Hepatocyte (in vitro differentiated cells): ENCODE measurements around the gene IL17RE.

ENCODE experiments used
- EZH2 ChIP-seq: fragments of 200-600 bp; sonication (generic); IDR thresholded peaks from 2 replicates; pipeline ENCODE4 v1.6.1; 2016; ENCODE audit warnings: antibody characterized with exemption, mild to moderate bottlenecking, borderline replicate concordance
- TF ChIP-seq, protein P1 (sequence below): fragments of 200-600 bp; sonication (generic); IDR thresholded peaks from 2 replicates; pipeline ENCODE4 v1.5.1; 2016; ENCODE audit warnings: antibody characterized with exemption, mild to moderate bottlenecking; ENCODE audit not compliant: poor library complexity

DNA sequence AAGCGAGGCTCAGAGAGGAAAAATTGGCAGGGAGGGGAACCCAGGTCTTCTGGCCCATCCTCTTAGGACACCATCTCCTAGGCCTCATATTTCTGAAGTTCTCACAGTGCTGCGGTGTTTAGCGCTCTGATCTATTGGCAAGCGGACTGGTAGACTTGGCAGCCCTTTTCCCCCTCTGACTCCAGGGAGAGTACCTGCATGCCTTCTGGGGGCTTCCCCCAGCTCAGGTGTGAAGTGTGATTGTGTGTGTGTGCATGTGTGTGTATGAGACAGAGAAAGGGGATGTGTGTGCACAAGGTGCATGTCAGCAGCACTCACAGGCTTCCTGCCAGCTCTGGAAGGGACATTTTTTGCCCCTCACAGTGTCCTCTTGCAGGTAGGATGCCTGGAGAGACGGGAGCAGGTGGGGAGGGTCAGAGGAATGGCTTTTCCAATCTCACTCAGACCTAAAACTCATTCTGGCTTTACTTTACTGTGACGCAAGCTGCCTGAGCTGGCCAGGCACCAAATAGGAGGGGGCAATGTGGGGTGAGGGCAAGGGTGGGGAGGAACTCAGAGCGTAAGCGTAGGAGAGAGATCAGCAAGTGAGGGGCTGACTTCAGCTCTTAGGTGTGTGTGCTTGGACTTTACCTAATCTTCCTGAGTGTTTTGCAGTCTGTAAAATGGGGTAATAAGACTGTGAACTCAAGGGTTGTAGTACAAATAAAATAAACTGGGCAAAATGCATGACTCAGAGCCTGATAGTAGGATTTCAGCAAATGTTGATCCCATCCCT, 4.0 kb upstream of the IL17RE start:
- TF ChIP-seq, protein P1, sequence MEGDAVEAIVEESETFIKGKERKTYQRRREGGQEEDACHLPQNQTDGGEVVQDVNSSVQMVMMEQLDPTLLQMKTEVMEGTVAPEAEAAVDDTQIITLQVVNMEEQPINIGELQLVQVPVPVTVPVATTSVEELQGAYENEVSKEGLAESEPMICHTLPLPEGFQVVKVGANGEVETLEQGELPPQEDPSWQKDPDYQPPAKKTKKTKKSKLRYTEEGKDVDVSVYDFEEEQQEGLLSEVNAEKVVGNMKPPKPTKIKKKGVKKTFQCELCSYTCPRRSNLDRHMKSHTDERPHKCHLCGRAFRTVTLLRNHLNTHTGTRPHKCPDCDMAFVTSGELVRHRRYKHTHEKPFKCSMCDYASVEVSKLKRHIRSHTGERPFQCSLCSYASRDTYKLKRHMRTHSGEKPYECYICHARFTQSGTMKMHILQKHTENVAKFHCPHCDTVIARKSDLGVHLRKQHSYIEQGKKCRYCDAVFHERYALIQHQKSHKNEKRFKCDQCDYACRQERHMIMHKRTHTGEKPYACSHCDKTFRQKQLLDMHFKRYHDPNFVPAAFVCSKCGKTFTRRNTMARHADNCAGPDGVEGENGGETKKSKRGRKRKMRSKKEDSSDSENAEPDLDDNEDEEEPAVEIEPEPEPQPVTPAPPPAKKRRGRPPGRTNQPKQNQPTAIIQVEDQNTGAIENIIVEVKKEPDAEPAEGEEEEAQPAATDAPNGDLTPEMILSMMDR, result no peak
- no peak for TF ChIP-seq EZH2
